ENCODE data around the gene RGL4.
"Not testable (repeated sequence)": the region's sequence is repeated elsewhere in the genome, so short reads cannot be mapped to it uniquely, and the experiment has no call there.

Gene RGL4

GRCh38 chr22:23698094-23698493 lies 7.3 kb downstream of the RGL4 start:
- no peak for DNase-seq (ENCODE audit: low read depth in 2 of 2)

DNA sequence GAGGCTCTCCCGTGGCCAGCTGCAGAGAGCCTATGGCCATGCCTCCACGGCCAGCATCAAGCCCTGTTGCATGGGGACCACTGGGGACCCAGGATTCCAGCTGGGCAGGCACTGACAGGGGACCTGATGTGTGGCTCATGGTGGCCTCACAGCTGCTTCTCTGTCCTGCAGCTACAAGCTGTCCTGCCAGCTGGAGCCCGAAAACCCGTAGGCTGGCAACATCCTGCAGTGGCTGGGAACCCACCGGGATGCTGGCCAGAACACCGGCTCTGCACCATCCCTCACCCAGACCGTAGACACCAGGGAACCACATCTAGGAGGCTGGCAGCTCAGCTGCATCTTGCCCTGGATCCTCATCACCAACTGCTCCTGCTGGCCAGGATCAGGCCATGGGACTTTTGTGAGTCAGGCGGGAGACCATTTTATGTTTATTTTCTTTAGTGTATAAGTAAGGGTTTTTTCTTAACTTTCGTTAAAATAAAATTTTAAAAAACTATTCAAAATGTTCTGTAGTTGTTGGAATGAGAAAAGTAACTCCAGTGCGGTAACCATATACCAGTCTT lies 7.9 kb downstream of the RGL4 start:
- DNase-seq (ENCODE audit: low read depth in 2 of 2): no peak

DNA sequence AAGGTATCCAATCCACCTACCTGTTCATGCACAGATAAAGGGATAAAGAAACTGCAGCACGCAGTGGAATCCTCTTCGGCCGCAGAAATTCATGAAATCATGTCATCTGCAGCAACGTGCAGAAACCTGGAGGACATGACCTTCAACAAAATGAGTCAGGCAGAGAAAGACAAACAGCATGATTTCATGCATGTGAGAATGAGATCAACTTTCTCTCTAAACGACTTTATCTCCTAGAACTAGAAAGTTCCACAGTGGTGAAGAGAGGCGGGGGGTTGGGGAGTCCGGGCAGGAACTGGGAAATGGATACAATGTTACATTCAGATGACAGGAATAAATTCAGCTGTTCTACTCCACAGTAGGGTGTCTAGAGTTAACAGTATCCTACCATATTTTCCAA lies 9.9 kb downstream of the RGL4 start:
- no peak for DNase-seq (ENCODE audit: low read depth in 2 of 2)

- no peak for DNase-seq (ENCODE audit: low read depth in 2 of 2)
Measured at GRCh38 chr22:23704062-23704461, 13.2 kb downstream of the RGL4 start.

- DNase-seq (ENCODE audit: low read depth in 2 of 2): no peak
Measured at GRCh38 chr22:23704829-23705228, 14.0 kb downstream of the RGL4 start.

DNA sequence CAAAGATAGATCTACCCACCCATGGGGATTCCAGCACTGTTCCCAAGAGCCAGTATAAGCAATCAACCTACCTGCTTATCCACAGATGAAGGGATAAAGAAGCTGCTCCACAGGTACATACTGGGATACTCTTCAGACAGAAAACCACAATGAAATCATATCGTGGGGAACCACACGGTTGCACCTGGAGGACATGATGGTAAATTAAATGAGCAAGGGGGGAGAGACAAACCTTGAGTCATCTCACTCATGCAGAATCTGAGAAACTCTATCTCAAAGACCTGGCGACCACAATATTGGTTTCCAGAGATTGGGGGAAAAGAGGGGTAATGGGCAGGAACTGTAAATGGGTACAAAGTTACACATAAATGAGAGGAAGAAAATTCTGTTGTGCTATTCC lies 14.5 kb downstream of the RGL4 start:
- no peak for DNase-seq (ENCODE audit: low read depth in 2 of 2)

DNA sequence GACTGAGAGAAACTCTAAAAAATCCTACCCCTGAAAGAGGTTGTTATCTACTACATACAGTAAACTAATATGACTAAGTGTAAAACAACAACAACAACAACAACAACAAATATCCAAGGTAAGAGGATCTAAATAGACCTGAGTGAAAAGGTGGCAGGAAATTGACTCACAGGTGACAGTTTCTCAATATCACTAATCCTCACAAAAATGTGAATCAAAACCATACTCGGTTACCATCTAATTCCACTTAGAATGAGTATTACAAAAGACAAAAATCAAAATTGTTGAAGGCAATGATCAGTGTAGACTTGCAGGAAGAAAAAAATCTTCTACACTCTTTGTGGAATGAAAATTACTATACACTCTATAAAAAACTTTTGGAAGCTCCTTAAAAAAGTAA lies 17.5 kb downstream of the RGL4 start:
- DNase-seq (ENCODE audit: low read depth in 2 of 2): no peak

GRCh38 chr22:23709107-23709506 lies 18.3 kb downstream of the RGL4 start:
- no peak for DNase-seq (ENCODE audit: low read depth in 2 of 2)

DNA sequence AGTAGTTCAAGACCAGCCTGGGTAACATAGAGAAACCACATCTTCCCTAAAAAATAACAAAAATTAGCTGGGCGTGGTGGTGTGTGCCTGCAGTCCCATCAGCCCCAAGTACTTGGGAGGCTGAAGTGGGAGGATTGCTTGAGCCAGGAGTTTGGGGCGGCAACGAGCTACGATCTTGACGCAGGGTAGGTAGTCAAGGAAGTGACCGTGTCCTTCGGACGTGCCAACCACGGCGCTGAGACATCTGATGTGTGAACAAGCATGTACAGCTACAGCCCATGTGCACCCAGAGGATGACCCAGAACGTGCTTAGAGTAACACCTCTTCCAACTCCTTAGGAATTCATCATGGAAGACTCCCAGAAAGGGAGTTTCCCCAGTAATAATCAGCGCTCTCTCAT lies 21.4 kb downstream of the RGL4 start:
- no peak for DNase-seq (ENCODE audit: low read depth in 2 of 2)

- no peak for DNase-seq (ENCODE audit: low read depth in 2 of 2)
Measured at GRCh38 chr22:23713696-23714595, 23.1 kb downstream of the RGL4 start.

DNA sequence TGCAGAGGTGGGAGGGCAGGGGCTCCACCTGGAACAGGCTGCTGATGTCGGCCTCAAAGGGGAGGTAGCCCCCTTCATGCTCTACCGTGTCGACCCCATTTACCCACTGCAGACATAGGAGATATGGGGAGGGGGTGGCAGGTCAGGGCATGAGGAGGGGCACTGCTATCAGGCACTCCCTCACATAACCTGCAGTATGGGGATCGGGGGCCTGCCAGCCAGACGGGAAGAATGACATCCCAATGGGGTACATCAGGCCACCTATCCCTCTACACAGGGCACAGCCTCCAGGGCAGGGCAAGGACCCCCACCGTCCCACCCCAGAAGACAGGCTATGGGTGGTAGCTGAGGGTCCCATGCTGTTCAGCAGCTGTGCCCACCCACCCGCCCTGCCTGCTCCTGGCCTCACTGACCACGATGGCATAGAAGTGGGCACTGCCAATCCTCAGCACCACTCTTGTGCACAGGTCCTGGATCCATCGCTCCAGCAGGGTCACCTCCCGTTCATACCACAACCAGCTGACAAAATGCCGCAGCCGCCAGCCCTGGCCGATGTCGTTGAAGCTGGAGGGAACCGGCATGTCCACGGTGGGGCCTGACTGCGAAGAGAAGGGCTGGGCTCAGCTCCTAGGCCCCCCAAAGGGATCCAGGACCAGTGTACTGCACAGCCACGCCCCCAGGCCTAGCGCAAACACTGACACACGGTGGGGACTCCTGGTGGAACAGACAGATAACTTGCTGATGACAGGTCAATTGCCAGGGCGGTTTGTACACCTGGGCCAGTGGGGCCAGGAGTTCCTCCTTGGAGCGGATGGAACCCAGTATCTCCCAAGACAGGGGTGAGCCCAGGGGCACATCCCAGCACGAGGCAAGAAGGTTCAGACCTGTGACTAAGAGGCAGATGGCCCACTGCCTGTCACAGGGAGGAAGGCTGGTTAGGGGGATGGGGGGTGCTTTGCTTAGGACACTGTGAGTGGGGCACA lies 24.1 kb downstream of the RGL4 start:
- no peak for DNase-seq (ENCODE audit: low read depth in 2 of 2)

- DNase-seq (ENCODE audit: low read depth in 2 of 2): no peak
Measured at GRCh38 chr22:23715806-23716375, 25.1 kb downstream of the RGL4 start.

DNA sequence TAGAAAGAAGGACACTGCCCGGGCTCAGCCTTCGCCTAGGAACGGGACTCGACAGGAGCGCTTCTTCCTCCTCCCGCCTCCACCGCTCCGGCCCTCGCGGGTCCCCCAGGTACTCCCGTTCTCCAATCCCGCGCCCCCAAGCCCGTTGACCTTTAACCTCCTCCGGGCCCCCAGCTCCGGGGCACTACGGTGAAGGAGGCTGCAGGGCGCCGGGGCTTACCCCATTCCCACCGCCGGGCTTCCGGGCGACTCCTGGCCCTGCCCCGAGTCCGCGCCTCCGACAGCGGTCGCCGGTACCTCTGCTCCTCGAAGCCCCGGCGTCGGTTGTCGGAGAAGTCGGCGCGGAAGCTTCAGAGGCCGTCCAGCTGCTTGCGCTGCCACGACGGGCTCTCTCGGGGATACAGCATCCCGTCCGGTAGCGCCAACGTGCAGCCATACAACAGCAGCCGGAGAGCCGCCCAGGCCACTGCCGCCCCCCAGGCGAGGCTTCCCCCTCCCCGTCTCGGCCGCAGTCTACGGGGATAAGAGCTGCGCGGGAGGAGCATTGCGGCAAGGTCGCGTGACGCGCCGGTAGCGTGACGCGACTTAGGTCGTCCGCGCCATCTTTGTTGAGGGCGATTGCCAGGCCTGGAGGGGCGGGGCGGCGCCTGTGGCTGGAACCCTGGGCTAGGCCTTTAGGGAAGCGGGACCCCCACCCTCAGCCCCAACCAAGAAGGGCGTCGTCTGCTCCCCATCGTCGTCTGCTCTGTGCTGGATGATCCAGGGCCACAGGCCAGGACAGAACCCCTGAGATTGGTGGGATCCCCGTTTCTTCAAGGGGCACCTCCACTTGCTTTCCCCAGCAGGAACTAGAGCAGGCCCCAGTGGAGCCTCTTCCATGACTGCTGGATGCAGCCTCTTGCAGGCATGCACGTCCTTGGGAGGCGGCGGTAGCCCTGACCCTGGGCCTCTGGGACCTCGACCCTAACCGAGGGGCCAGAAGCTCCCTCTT lies 26.3 kb downstream of the RGL4 start:
- peak; percentile 48 to 69 for DNase-seq (ENCODE audit: low read depth in 2 of 2)

- no peak for DNase-seq (ENCODE audit: low read depth in 2 of 2)
Measured at GRCh38 chr22:23718371-23719165, 27.8 kb downstream of the RGL4 start.

DNA sequence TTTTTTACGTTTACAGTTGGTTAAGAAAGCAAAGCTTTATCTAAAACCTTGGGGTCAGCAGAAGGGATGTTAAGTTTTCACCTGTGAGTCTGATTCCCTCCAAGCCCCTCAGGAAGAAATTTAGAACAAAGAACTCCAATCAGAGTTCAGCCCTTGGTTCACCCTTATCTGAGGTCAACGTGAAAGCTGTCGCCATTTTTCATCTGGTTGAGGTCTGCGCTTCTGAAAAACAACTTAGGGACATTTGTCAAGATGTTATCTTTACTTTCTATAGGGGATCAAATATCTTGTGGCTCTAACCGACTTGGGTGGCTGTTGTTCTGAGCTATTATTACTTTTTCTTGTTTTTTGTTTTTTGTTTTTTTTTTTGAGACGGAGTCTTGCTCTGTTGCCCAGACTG lies 30.0 kb downstream of the RGL4 start:
- no peak for DNase-seq (ENCODE audit: low read depth in 2 of 2)

- DNase-seq (ENCODE audit: low read depth in 2 of 2): no peak
Measured at GRCh38 chr22:23722160-23722559, 31.3 kb downstream of the RGL4 start.

GRCh38 chr22:23722724-23723123 lies 31.9 kb downstream of the RGL4 start:
- DNase-seq (ENCODE audit: low read depth in 2 of 2): no peak

- not testable (repeated sequence) for DNase-seq (ENCODE audit: low read depth in 2 of 2)
Measured at GRCh38 chr22:23728108-23728507, 37.3 kb downstream of the RGL4 start.

DNA sequence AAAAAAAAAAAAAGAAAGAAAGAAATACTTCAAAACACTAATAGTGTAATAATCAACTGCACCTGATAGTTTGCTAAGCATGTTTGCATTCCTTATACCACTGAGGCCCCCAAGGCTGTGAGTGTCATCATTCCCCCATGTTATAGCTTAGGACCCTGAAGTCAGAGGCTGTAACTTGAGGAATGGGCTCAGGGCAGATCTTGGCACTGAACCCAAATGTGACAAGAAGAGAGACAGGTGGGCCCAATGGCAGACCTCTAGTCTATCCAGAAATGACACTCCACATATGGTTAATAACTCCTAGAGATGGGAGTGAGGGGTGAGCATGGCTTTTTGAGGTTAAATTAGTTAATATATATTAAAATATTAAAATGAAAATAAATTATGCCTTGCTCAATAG lies 46.9 kb downstream of the RGL4 start:
- no peak for DNase-seq (ENCODE audit: low read depth in 2 of 2)
